Uterus (tissue), 4 donors: Measurements from ENCODE around the gene DXO. TPM values are rescaled to one million over a fixed set of nuclear protein-coding genes. Genes with fewer than 3 reads are reported as not detected.

Source experiments
- DNase-seq, 2 donors: peaks; one replicate each; pipeline ENCODE4 v3.0.0-alpha.2; 2019 to 2020
- H3K27ac ChIP-seq, 2 donors: fragments of 200-600 bp; sonication (generic); 1 replicate in 1 of 2; 2 replicates in 1 of 2; pipeline ENCODE4 v1.5.1; 2016 to 2018
- H3K27me3 ChIP-seq, 2 donors: fragments of 200-600 bp; sonication (generic); one replicate each; pipeline ENCODE4 v1.5.1; 2018 to 2019; ENCODE audit warnings: control low read depth in 1 of 2
- H3K36me3 ChIP-seq, 2 donors: fragments of 200-600 bp; sonication (generic); one replicate each; pipeline ENCODE4 v1.5.1; 2019; ENCODE audit warnings: control low read depth in 1 of 2
- H3K4me1 ChIP-seq, 2 donors: fragments of 200-600 bp; sonication (generic); one replicate each; pipeline ENCODE4 v1.5.1; 2018 to 2019; ENCODE audit warnings: control low read depth in 1 of 2
- H3K4me3 ChIP-seq, 2 donors: fragments of 200-600 bp; sonication (generic); 1 replicate in 1 of 2; 2 replicates in 1 of 2; pipeline ENCODE4 v1.5.1; 2018 to 2019; ENCODE audit warnings: mild to moderate bottlenecking in 1 of 2
- H3K9me3 ChIP-seq, 2 donors: fragments of 200-600 bp; sonication (generic); one replicate each; pipeline ENCODE4 v1.5.1; 2019; ENCODE audit warnings: control low read depth in 1 of 2
- POLR2A ChIP-seq, 2 donors: fragments of 450-650 bp; IDR thresholded peaks; one replicate each; pipeline ENCODE4 v1.6.1; 2016; ENCODE audit warnings: antibody characterized with exemption in 2 of 2, mild to moderate bottlenecking in 1 of 2, moderate library complexity in 1 of 2
- intact Hi-C: fragments of 100-400 bp; cut with DNase I; formaldehyde crosslinking; loops from one replicate; pipeline ENCODE4 v1.15.1; 2023; ENCODE audit warnings: low total_unique reads
- total RNA-seq, 4 donors: library from RNA; depleted of rRNA in 3 of 4; stranded (reverse); fragments of >200 nt in 3 of 4; gene quantifications; one replicate each; pipeline versions ENCODE4 v1.1.0 to v1.2.4, GENCODE V29; 2014 to 2023
- TF ChIP-seq, protein P1 (sequence below), 4 experiments: fragments of 200-600 bp in 2 of 4; fragments of 450-650 bp in 2 of 4; sonication (generic) in 2 of 4; IDR thresholded peaks; one replicate each; pipeline ENCODE4 v1.5.1; 2016 to 2019; ENCODE audit warnings: antibody characterized with exemption in 4 of 4, mild to moderate bottlenecking in 2 of 4, moderate library complexity in 1 of 4
- donor health status: DM: yes; HTN: yes; CAD: no.

DXO gene
- total RNA-seq, 4 donors from 2014 or later, result 10.0 to 36.6 (median 14.7) TPM

DNA sequence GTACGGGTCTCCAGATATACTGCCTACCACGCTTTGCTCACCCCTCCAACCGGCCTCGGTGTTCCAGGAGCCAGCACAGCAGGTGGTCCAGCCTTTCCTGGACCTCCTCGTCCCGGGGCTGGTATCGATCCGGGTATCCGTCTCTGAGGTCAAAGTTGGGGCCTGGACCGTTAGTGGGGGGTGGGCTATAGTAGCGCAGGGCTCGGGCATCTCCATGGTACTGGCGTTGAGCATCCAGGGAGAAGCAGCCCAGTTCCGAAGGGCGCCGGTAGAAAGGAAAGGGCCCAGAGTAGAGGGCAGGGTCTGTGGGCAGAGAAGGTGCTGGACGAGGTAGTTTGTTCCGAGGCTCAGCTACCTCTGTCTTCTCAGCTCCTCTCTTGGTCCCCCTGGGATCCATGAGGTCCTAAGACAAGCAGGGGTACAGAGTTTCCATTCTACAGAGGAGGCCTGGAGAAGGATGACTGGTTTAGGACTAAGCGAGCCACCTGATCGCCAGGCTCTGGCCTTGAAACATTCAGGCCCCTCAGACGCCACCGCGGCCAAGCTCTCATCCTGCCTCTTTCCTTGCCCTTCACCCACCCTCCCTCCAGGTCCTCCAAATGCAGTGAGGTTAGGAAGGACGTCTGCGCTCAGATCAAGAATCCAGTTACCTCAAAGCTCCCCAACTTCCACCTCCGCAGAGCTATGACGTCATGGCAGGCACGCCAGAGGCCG lies 502 bp downstream of the DXO start:
- TF ChIP-seq, protein P1, sequence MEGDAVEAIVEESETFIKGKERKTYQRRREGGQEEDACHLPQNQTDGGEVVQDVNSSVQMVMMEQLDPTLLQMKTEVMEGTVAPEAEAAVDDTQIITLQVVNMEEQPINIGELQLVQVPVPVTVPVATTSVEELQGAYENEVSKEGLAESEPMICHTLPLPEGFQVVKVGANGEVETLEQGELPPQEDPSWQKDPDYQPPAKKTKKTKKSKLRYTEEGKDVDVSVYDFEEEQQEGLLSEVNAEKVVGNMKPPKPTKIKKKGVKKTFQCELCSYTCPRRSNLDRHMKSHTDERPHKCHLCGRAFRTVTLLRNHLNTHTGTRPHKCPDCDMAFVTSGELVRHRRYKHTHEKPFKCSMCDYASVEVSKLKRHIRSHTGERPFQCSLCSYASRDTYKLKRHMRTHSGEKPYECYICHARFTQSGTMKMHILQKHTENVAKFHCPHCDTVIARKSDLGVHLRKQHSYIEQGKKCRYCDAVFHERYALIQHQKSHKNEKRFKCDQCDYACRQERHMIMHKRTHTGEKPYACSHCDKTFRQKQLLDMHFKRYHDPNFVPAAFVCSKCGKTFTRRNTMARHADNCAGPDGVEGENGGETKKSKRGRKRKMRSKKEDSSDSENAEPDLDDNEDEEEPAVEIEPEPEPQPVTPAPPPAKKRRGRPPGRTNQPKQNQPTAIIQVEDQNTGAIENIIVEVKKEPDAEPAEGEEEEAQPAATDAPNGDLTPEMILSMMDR (IDR thresholded peaks at IDR 0.05), result no peak
- TF ChIP-seq POLR2A (IDR thresholded peaks at IDR 0.05), result no peak
- no peaks in the 10 kb centered on the region for H3K36me3 ChIP-seq
- intact Hi-C loops, result no loop called here

DNA sequence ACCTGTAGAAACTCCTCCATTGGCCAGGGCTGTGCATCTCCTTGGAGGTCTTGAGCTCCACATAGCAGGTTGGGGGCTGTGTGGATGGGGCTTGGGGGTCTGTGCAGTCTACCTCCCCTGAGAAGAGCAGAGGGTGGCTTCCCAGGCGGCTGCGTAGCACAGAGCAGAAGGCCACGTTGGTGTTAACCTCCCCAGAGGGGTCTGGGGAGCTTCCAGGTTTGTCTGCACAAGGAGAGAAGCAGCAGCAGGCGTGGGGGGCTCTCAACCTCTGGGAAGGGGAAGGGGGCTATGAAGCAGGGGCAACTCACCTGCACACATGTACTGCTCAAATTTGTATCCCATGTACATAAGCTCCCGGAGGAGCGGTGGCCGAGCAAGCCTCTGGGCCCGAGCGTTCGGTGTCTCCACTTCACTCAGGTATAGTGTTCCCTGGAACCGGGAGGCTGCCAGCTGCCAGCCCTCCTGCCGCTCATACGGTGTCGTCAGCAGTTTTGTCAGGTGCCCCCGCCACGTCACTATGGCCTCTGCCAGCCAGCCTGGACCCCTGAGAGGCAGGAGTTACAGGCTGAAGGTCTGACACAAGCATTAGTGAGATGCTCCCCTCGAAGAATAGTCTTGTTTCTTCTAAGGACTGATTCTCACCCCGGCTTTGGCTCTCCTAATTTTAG lies 1.2 kb downstream of the DXO start:
- DNase-seq, result no peak
- Histone ChIP-seq H3K9me3 (no peaks in the 10 kb centered on the region), H3K27ac (peak overlapping the region; percentile 93 to 94), H3K4me1 (peaks cover 0 to 5% of the 10 kb centered on the region in 2 donors), H3K4me3 (peak overlapping the region; percentile 49 to 72), H3K27me3 (no peaks in the 10 kb centered on the region), H3K36me3 (no peaks in the 10 kb centered on the region)
- no peak for TF ChIP-seq POLR2A (IDR thresholded peaks at IDR 0.05)
- TF ChIP-seq, protein P1 (IDR thresholded peaks at IDR 0.05), result no peak
- intact Hi-C loops, result no loop called here

More for the DNA sequence above, 502 bp downstream of the DXO start:
- H3K9me3 ChIP-seq, result no peaks in the 10 kb centered on the region
- peak in 1 of 2 donors; percentile 40 for DNase-seq
- H3K4me1 ChIP-seq, result peaks cover 0 to 5% of the 10 kb centered on the region in 2 donors
- peak overlapping the region; percentile 49 to 72 for H3K4me3 ChIP-seq
- H3K27ac ChIP-seq, result peak overlapping the region; percentile 93 to 94
- H3K27me3 ChIP-seq, result no peaks in the 10 kb centered on the region

- Histone ChIP-seq H3K27me3 (no peaks in the 10 kb centered on the region), H3K4me1 (peaks cover 0 to 5% of the 10 kb centered on the region in 2 donors), H3K36me3 (no peaks in the 10 kb centered on the region), H3K9me3 (no peaks in the 10 kb centered on the region), H3K27ac (peak overlapping the region in 1 of 2 donors; percentile 94), H3K4me3 (no peak overlapping the region)
- intact Hi-C loops, result no loop called here
- no peak for DNase-seq
- TF ChIP-seq, protein P1 (IDR thresholded peaks at IDR 0.05), result no peak
- TF ChIP-seq POLR2A (IDR thresholded peaks at IDR 0.05), result no peak
These were observed 2.0 kb downstream of the DXO start for GRCh38 chr6:31969712-31970603.

DNA sequence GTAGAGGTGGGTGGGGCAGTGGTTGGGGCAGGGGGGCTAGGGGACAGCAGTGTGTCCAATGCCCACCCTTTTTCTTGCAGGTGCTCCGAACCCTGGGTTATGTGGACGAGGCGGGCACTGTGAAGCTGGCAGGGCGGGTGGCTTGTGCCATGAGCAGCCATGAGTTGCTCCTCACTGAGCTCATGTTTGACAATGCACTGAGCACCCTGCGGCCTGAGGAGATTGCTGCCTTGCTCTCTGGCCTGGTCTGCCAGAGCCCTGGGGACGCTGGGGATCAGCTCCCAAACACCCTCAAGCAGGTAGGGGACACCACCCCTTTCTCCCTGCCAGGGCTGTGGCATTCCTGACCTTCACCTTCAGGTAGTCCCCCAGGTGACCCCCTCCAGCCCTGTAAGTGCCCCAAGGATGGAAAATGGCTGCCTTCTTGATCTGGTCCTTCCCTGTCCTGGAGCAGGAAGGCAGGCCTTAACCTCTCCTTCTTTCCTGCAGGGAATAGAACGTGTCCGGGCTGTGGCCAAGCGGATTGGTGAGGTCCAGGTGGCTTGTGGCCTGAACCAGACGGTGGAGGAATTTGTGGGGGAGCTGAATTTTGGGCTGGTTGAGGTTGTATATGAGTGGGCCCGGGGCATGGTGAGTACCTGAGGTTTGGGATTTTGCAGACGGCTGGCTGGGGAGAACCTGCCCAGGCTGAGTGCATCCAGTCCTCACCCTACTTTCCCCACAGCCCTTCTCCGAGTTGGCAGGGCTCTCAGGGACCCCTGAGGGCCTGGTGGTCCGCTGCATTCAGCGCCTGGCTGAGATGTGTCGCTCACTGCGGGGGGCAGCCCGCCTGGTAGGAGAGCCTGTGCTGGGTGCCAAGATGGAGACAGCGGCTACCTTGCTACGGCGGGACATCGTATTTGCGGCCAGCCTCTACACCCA lies 2.9 kb downstream of the DXO start:
- H3K27ac ChIP-seq, result no peak overlapping the region
- H3K4me1 ChIP-seq, result peaks cover 0 to 5% of the 10 kb centered on the region in 2 donors
- no peak for DNase-seq
- no peaks in the 10 kb centered on the region for H3K9me3 ChIP-seq
- intact Hi-C loops, result no loop called here
- TF ChIP-seq, protein P1 (IDR thresholded peaks at IDR 0.05), result no peak
- no peak overlapping the region for H3K4me3 ChIP-seq
- no peaks in the 10 kb centered on the region for H3K36me3 ChIP-seq
- no peaks in the 10 kb centered on the region for H3K27me3 ChIP-seq
